GM03348 (cell line): Measurements from ENCODE around the gene SACM1L.

ENCODE experiments used
- DNase-seq: peaks from one replicate; pipeline ENCODE4 v3.0.0; 2012; ENCODE audit warnings: low spot score

SACM1L gene

GRCh38 chr3:45789235-45789812, 100.1 kb downstream of the SACM1L start:
- DNase-seq, result no peak

- DNase-seq, result no peak
Measured at GRCh38 chr3:45790596-45790995, 101.4 kb downstream of the SACM1L start.

GRCh38 chr3:45792036-45792435, 102.8 kb downstream of the SACM1L start:
- DNase-seq, result no peak

- no peak for DNase-seq
Measured at GRCh38 chr3:45792516-45793172, 103.4 kb downstream of the SACM1L start.

GRCh38 chr3:45793482-45794176, 104.4 kb downstream of the SACM1L start:
- DNase-seq, result no peak

- no peak for DNase-seq
Measured at GRCh38 chr3:45794177-45794560, 105.0 kb downstream of the SACM1L start.

GRCh38 chr3:45794660-45795059, 105.5 kb downstream of the SACM1L start:
- DNase-seq, result no peak
